DMS79 (cell line): ENCODE results near the gene GAGE12H.
"Not testable (repeated sequence)": the region's sequence is repeated elsewhere in the genome, so short reads cannot be mapped to it uniquely, and the experiment has no call there.

Experiments
- DNase-seq: peaks from one replicate; lab custom pipeline; 2025; lab: John Stamatoyannopoulos, UW

Gene GAGE12H, protein sequence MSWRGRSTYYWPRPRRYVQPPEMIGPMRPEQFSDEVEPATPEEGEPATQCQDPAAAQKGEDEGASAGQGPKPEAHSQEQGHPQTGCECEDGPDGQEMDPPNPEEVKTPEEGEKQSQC

GRCh38 chrX:49579649-49580048 lies at the start of gene GAGE12H:
Gene GAGE12H, plus strand, starts transcription at chrX:49579949. Its CDS starts 1,155 bp downstream, at chrX:49581104.
- not testable (repeated sequence) for DNase-seq

GRCh38 chrX:49531877-49532276 lies 47.9 kb upstream of the GAGE12H start, which contains the start of gene GAGE12C:
Gene GAGE12C, plus strand, starts transcription at chrX:49532177. Its CDS starts 1,155 bp downstream, at chrX:49533332.
- DNase-seq: not testable (repeated sequence)

DNA sequence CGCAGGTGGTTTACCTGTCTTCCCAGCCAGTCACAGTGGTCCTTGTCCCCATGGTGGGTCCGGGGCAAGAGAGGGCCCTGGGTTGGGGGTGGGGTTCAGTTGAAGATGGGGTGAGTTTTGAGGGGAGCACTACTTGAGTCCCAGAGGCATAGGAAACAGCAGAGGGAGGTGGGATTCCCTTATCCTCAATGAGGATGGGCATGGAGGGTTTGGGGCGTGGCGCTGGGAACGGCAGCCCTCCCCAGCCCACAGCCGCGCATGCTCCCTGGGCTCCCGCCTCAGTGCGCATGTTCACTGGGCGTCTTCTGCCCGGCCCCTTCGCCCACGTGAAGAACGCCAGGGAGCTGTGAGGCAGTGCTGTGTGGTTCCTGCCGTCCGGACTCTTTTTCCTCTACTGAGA lies 38.3 kb upstream of the GAGE12H start, which contains the start of gene GAGE12D:
Gene GAGE12D (plus strand): TSS at position 301 of the 400 bp plus-strand sequence. CDS start 1,155 bp downstream, outside the sequence.
- DNase-seq: not testable (repeated sequence)

DNA sequence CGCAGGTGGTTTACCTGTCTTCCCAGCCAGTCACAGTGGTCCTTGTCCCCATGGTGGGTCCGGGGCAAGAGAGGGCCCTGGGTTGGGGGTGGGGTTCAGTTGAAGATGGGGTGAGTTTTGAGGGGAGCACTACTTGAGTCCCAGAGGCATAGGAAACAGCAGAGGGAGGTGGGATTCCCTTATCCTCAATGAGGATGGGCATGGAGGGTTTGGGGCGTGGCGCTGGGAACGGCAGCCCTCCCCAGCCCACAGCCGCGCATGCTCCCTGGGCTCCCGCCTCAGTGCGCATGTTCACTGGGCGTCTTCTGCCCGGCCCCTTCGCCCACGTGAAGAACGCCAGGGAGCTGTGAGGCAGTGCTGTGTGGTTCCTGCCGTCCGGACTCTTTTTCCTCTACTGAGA lies 28.8 kb upstream of the GAGE12H start, which contains the start of gene GAGE12E:
Gene GAGE12E (plus strand): TSS at position 301 of the 400 bp plus-strand sequence. CDS start 1,155 bp downstream, outside the sequence.
- not testable (repeated sequence) for DNase-seq

- not testable (repeated sequence) for DNase-seq
These were observed 19.2 kb upstream of the GAGE12H start, which contains the start of gene GAGE12F for GRCh38 chrX:49560542-49560941. Gene GAGE12F, plus strand, starts transcription at chrX:49560842. Its CDS starts 1,155 bp downstream, at chrX:49561997.

- not testable (repeated sequence) for DNase-seq
These were observed 11.0 kb upstream of the GAGE12H start for GRCh38 chrX:49568728-49569127.

- not testable (repeated sequence) for DNase-seq
These were observed 10.6 kb upstream of the GAGE12H start for GRCh38 chrX:49569152-49569551.

DNA sequence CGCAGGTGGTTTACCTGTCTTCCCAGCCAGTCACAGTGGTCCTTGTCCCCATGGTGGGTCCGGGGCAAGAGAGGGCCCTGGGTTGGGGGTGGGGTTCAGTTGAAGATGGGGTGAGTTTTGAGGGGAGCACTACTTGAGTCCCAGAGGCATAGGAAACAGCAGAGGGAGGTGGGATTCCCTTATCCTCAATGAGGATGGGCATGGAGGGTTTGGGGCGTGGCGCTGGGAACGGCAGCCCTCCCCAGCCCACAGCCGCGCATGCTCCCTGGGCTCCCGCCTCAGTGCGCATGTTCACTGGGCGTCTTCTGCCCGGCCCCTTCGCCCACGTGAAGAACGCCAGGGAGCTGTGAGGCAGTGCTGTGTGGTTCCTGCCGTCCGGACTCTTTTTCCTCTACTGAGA lies 9.6 kb upstream of the GAGE12H start, which contains the start of gene GAGE12G:
Gene GAGE12G (plus strand): TSS at position 301 of the 400 bp plus-strand sequence. CDS start 1,155 bp downstream, outside the sequence.
- DNase-seq: not testable (repeated sequence)

- not testable (repeated sequence) for DNase-seq
These were observed 9.4 kb downstream of the GAGE12H start, which contains the start of gene GAGE2A for GRCh38 chrX:49589196-49589595. Gene GAGE2A, plus strand, starts transcription at chrX:49589496. Its CDS starts 1,155 bp downstream, at chrX:49590651.

DNA sequence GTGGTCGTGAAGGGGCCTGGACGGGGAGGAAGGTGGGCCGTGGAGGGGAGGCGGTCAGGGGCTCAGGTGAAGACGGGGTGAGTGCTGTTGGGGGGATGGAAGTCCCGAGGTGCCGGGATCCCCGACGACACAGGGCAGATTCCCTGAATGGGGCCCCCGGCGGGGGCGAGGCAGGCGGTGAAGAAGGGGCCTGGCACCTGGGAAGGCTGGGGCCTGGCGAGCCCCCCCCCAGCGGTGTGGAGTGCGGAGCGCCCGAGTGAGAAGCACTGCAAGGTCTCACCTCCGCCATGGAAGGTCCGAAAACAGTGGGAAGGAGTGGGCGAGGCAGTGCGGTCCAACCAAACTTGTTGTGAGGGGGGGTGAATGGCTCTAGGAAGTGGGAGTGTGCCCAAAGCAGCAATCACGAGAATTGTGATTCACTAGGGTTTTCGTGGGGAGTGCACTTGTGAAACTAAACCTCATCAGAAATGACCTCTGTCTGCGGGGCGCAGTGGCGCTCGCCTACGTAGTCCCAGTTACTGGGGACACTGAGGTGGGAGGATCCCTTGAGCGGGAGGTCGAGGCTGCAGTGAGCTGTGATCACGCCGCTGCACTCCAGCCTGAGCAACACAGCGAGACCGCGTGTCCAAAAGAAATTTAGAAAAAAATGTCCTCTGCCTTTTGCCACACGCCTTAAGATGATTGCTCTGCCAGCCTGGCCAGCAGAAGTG lies 10.2 kb downstream of the GAGE12H start:
- not testable (repeated sequence) for DNase-seq

DNA sequence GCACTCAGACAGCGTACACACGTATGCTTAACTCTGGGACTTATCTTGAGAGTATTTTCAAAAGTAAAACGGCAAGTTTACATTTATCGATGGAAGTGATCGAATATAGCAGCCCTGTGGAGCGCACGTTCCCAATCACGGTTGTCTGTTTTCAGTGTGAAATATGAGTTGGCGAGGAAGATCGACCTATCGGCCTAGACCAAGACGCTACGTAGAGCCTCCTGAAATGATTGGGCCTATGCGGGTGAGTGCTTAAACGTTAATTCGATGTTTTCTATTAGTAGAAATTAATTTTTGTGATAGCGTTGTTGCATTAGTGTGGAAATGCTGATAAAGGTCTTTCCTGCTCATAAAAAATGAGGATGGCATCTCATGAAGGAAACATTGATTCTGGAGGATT lies 10.7 kb downstream of the GAGE12H start:
- not testable (repeated sequence) for DNase-seq

- not testable (repeated sequence) for DNase-seq
These were observed 19.0 kb downstream of the GAGE12H start, which contains the start of gene GAGE1 for GRCh38 chrX:49598720-49599119. Gene GAGE1, plus strand, starts transcription at chrX:49599020. Its CDS starts 1,155 bp downstream, at chrX:49600175.

DNA sequence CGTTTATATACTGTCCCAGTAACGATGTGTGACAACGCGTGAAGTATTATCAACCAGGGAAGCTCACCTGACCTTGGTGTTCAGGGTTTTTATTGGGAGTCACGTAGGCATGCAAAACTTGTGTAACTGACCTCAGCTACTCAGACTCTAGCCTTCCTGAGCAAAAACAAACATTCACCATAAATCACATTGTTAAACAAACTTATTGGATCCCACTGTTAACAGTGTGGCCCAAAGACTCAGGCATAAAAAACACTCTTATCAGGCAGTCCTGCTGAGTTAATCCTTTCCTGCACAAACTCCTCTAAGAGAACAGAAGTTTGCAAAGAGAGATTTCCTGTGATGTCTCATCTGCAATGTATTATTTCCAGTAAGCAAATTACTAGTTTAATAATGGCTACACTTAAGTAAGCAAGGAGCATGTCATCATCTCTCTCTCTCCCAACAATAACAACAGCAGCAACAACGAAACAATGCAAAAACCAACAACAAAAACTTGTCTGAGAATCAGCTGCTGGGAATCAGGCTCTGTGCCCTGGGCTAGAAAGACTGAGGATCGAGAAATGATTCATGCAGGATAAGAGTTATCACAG lies 31.1 kb downstream of the GAGE12H start:
- DNase-seq: no peak

DNA sequence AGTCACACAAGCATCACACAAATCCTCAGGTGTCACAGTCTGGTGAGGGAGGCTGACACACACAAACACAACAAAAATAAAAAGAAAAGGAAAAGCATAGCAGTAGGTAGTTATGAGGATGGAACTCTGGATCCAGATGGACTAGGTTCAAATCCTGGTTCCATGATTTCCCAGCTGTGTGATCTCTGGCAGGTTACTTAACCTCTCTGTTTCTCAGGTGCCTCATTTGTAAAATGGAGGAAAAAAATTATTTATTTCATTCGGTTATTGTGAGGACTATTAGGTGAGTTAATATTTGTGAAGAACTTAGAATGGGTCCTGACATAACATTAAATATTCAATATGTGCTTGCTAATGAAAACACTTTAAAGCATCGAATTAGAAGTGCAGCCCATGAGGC lies 38.8 kb downstream of the GAGE12H start:
- no peak for DNase-seq

- no peak for DNase-seq
These were observed 47.5 kb downstream of the GAGE12H start for GRCh38 chrX:49627086-49627777.
